ENCODE measurements around the gene HSPA12A. TPM values are rescaled to one million over a fixed set of nuclear protein-coding genes. Genes with fewer than 3 reads are reported as not detected.

The HSPA12A gene
- total RNA-seq, 1 donor from 2014 or later = 7.9 TPM

DNA sequence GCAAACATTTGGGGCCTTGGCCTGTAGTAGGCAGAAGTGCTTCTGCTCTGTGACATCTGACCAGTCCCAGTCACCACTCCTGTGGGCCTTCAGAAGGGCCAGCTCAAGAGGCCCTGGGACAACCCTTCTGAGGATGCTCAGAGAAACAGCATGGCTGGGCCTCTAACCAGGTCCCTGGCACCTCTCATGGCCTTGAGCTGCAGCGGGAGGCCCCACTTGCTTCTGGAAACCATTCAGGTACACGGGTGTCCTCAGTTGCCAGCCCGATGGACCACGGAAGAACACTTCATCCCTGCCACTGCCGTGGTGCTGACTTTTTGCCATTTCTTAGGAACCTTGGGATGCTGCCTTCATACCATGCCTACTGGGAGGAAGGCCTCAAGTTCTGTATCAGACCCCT lies 57.6 kb downstream of the HSPA12A start:
- no peak overlapping the region for H3K27ac ChIP-seq (ENCODE audit: low read depth, low read length)
- H3K4me1 ChIP-seq (ENCODE audit: insufficient read depth, low read length) = peaks cover 5% of the 10 kb centered on the region
- no peak for DNase-seq (ENCODE audit: low read depth)
- no peak overlapping the region for H2AFZ ChIP-seq (ENCODE audit: low read depth, low read length)
- H3K27ac Mint-ChIP-seq (ENCODE audit: unreplicated experiment) = no peak overlapping the region
- H3K36me3 ChIP-seq (ENCODE audit: insufficient read depth, low read length) = no peaks in the 10 kb centered on the region
- no peak for TF ChIP-seq EZH2 (IDR thresholded peaks at IDR 0.05; ENCODE audit: insufficient read depth, low read length)
- TF ChIP-seq, protein P1, sequence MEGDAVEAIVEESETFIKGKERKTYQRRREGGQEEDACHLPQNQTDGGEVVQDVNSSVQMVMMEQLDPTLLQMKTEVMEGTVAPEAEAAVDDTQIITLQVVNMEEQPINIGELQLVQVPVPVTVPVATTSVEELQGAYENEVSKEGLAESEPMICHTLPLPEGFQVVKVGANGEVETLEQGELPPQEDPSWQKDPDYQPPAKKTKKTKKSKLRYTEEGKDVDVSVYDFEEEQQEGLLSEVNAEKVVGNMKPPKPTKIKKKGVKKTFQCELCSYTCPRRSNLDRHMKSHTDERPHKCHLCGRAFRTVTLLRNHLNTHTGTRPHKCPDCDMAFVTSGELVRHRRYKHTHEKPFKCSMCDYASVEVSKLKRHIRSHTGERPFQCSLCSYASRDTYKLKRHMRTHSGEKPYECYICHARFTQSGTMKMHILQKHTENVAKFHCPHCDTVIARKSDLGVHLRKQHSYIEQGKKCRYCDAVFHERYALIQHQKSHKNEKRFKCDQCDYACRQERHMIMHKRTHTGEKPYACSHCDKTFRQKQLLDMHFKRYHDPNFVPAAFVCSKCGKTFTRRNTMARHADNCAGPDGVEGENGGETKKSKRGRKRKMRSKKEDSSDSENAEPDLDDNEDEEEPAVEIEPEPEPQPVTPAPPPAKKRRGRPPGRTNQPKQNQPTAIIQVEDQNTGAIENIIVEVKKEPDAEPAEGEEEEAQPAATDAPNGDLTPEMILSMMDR (IDR thresholded peaks at IDR 0.05; ENCODE audit: insufficient read depth, low read depth, low read length) = no peak
- H3K9ac ChIP-seq (ENCODE audit: low read length) = no peak overlapping the region
- no peaks in the 10 kb centered on the region for H3K27me3 ChIP-seq (ENCODE audit: insufficient read depth, low read length)
- H3K4me3 ChIP-seq (ENCODE audit: insufficient read depth, low read depth, low read length) = no peak overlapping the region
- H3K4me1 Mint-ChIP-seq (ENCODE audit: low read depth, unreplicated experiment) = peaks cover 11% of the 10 kb centered on the region
- H3K9me3 ChIP-seq (ENCODE audit: insufficient read depth, low read depth, low read length) = no peaks in the 10 kb centered on the region
- no peaks in the 10 kb centered on the region for H3K79me2 ChIP-seq (ENCODE audit: insufficient read depth, low read length)
- H4K20me1 ChIP-seq (ENCODE audit: insufficient read depth, low read length) = no peaks in the 10 kb centered on the region
- H3K4me3 Mint-ChIP-seq (ENCODE audit: unreplicated experiment) = no peak overlapping the region
- peaks cover 3% of the 10 kb centered on the region for H3K36me3 Mint-ChIP-seq (ENCODE audit: low read depth, unreplicated experiment)
- no peaks in the 10 kb centered on the region for H3K9me3 Mint-ChIP-seq (ENCODE audit: unreplicated experiment)
- no peak for FAIRE-seq
- peaks cover 4% of the 10 kb centered on the region for H3K27me3 Mint-ChIP-seq (ENCODE audit: low read depth, unreplicated experiment)
- H3K4me2 ChIP-seq (ENCODE audit: low read length) = no peak overlapping the region

DNA sequence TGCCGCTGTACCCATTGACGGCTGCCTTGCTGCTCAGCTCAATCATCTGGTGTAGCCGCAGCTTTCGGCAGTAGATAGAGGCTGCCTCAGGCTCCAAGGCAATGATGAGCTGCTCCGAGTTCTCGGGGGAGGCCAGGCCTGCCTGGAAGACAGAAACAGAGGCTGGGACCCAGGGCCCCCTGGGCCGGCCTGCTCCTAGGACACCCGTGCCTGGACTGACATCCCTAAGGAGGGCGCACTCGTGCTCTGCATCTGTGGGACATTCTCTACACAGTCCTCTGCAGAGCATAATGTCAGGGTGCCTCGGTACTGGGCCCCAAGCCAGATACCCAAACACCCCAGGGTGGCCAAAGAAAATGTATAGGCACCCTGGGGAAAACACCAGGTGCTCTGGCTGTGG lies 58.5 kb downstream of the HSPA12A start:
- H3K4me1 Mint-ChIP-seq (ENCODE audit: low read depth, unreplicated experiment) = peaks cover 11% of the 10 kb centered on the region
- FAIRE-seq (no peak), DNase-seq (ENCODE audit: low read depth) (no peak)
- no peaks in the 10 kb centered on the region for H3K9me3 Mint-ChIP-seq (ENCODE audit: unreplicated experiment)
- H3K4me1 ChIP-seq (ENCODE audit: insufficient read depth, low read length) = peaks cover 5% of the 10 kb centered on the region
- H3K9me3 ChIP-seq (ENCODE audit: insufficient read depth, low read depth, low read length) = no peaks in the 10 kb centered on the region
- no peaks in the 10 kb centered on the region for H4K20me1 ChIP-seq (ENCODE audit: insufficient read depth, low read length)
- H3K4me3 Mint-ChIP-seq (ENCODE audit: unreplicated experiment) = no peak overlapping the region
- H3K9ac ChIP-seq (ENCODE audit: low read length) = no peak overlapping the region
- peaks cover 6% of the 10 kb centered on the region for H3K36me3 Mint-ChIP-seq (ENCODE audit: low read depth, unreplicated experiment)
- H3K27me3 ChIP-seq (ENCODE audit: insufficient read depth, low read length) = no peaks in the 10 kb centered on the region
- TF ChIP-seq EZH2 (IDR thresholded peaks at IDR 0.05; ENCODE audit: insufficient read depth, low read length) = no peak
- TF ChIP-seq, protein P1 (IDR thresholded peaks at IDR 0.05; ENCODE audit: insufficient read depth, low read depth, low read length) = no peak
- H3K27ac Mint-ChIP-seq (ENCODE audit: unreplicated experiment) = no peak overlapping the region
- H2AFZ ChIP-seq (ENCODE audit: low read depth, low read length) = no peak overlapping the region
- H3K4me2 ChIP-seq (ENCODE audit: low read length) = no peak overlapping the region
- no peak overlapping the region for H3K4me3 ChIP-seq (ENCODE audit: insufficient read depth, low read depth, low read length)
- H3K36me3 ChIP-seq (ENCODE audit: insufficient read depth, low read length) = no peaks in the 10 kb centered on the region
- H3K27ac ChIP-seq (ENCODE audit: low read depth, low read length) = no peak overlapping the region
- no peaks in the 10 kb centered on the region for H3K79me2 ChIP-seq (ENCODE audit: insufficient read depth, low read length)
- peaks cover 4% of the 10 kb centered on the region for H3K27me3 Mint-ChIP-seq (ENCODE audit: low read depth, unreplicated experiment)

DNA sequence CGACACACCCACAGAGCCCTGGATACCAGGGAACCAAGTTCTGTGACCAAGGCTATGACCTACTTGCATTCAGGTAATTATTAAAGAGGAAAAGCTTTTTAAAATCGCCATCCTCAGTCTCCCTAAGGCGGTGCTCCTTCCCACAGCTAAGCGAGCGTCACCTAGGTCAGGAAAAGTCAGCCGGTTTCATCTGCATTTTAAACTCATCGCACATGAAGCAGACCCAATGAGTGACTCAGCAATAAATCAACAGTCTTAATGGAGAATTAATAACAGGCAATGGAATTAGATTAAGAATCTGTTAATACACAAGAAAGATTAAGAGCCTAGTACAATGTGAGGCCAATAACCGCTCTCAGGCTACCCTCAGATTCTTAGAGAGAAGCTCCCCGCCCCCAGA lies 59.2 kb downstream of the HSPA12A start:
- Histone ChIP-seq H3K4me3 (ENCODE audit: insufficient read depth, low read depth, low read length) (no peak overlapping the region), H4K20me1 (ENCODE audit: insufficient read depth, low read length) (no peaks in the 10 kb centered on the region), H3K27me3 (ENCODE audit: insufficient read depth, low read length) (no peaks in the 10 kb centered on the region), H3K4me2 (ENCODE audit: low read length) (no peak overlapping the region), H3K4me1 (ENCODE audit: insufficient read depth, low read length) (peaks cover under 1% of the 10 kb centered on the region), H3K9ac (ENCODE audit: low read length) (no peak overlapping the region), H3K27ac (ENCODE audit: low read depth, low read length) (no peak overlapping the region), H3K79me2 (ENCODE audit: insufficient read depth, low read length) (no peaks in the 10 kb centered on the region), H3K9me3 (ENCODE audit: insufficient read depth, low read depth, low read length) (no peaks in the 10 kb centered on the region), H2AFZ (ENCODE audit: low read depth, low read length) (no peak overlapping the region), H3K36me3 (ENCODE audit: insufficient read depth, low read length) (no peaks in the 10 kb centered on the region)
- Mint-ChIP-seq H3K27me3 (ENCODE audit: low read depth, unreplicated experiment) (peaks cover 4% of the 10 kb centered on the region), H3K27ac (ENCODE audit: unreplicated experiment) (no peak overlapping the region), H3K4me3 (ENCODE audit: unreplicated experiment) (no peak overlapping the region), H3K4me1 (ENCODE audit: low read depth, unreplicated experiment) (peaks cover 6% of the 10 kb centered on the region), H3K36me3 (ENCODE audit: low read depth, unreplicated experiment) (peaks cover 6% of the 10 kb centered on the region), H3K9me3 (ENCODE audit: unreplicated experiment) (no peaks in the 10 kb centered on the region)
- TF ChIP-seq EZH2 (IDR thresholded peaks at IDR 0.05; ENCODE audit: insufficient read depth, low read length) = no peak
- TF ChIP-seq, protein P1 (IDR thresholded peaks at IDR 0.05; ENCODE audit: insufficient read depth, low read depth, low read length) = no peak
- no peak for FAIRE-seq
- DNase-seq (ENCODE audit: low read depth) = no peak
